ENCODE data around the gene ASCC2. TPM values are rescaled to one million over a fixed set of nuclear protein-coding genes. Genes with fewer than 3 reads are reported as not detected.
"Not testable (repeated sequence)": the region's sequence is repeated elsewhere in the genome, so short reads cannot be mapped to it uniquely, and the experiment has no call there.

The ASCC2 gene
- total RNA-seq, 1 donor from 2014 or later, result 23.0 TPM

DNA sequence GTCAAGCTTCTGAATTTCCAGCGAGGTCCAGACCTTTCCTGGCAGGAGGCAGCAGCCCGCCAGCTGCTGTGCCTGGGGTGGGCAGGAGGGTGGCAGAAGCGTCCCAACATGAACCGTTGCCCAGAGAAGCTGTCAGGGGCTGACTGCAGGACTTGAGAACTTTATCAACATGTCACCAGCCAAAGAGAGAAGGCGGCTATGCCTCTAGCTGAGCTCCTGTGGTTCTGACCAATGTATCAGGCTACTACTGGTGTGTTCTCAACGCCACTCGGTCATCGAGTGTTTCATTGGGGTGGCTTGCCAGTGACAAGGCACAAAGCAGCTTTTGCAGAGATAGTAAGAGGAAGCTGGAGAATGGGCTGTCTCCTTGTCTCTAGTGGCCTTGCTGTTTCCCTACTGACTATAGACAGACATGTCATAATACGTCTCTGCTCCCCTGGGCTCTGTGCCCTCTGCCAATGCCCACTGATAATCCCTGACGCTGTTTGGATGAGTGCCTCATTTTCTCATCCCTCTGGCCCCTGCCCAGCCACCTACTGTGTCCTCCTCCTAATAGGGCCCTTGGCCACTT, 17.6 kb upstream of the ASCC2 start:
- DNase-seq (ENCODE audit: low read depth in 2 of 2), result no peak

DNA sequence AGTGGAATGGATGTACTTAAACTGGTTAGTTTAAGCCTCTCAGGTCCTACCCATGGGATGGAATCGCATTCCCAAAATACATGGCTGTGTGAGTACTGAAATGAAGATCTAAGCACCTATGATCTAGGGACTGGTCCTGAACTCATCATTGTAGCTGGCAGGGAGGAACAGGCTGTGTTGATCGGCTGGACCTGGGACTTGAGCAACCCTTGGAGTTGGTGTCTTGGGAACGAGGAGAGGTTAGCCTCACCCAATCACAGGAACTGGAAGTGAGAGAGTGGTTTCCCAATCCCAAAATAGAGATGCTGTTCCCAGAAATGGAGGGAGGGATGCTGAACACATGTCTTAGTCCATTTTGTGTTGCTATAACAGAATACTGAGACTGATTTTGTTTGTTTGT, 16.4 kb upstream of the ASCC2 start:
- no peak for DNase-seq (ENCODE audit: low read depth in 2 of 2)

DNA sequence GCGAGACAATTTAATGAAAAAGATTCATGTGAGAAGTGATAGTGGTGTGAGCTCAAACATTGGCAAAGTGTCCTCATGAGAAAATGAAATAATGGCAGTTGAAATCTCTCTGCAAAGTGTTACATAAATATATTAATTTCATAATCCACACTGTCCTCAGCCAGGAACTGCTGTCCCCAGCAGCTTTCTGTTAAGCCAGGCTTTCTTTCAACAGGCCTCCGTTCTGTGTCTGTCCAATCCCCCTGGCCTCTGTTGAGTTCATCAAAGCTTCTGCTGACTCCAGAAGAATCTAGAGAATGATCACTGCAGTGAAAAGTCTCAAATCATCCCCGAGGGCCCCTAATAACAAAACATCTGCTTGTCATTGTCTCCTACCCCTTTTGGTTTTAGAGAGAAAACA, 10.0 kb upstream of the ASCC2 start:
- no peak for DNase-seq (ENCODE audit: low read depth in 2 of 2)

DNA sequence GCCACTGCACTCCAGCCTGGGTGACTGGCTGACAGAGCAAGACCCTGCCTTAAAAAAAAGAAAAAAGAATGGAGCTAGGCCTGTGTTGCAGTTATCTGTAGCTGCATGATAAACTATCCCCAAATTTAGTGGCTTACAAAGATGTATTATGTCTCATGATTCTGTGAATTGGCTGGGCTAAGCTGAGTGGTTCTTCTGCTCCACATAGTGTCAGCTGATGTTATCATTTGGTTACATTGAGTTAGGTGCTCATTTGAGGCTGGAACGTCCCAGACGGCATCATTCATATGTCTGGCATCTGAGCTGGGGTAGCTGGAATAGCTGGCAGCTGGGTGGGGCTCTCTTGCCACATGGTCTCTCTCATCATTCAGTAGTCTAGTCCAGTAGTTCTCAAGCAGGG, 8.2 kb upstream of the ASCC2 start:
- no peak for DNase-seq (ENCODE audit: low read depth in 2 of 2)

DNA sequence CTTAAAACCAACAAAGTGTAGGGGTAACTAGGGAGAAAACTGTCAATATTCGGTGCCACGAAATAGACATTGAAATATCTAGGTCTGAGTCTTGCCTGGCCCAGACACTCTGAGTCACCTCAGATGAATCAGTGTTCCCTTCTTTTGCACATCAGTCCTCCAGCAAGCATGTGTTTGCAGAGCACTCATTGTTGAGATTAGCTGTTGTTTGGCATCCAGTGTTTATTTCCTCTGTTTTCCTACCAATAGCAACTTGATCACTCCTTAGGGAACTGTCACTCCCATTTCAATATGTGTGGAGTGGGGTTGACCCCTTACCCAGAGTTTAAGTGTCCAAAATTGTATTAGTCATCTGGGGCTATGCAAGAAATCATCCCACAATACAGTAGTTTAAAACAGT, 4.7 kb upstream of the ASCC2 start:
- DNase-seq (ENCODE audit: low read depth in 2 of 2), result peak in 1 of 2 donors; percentile 94

DNA sequence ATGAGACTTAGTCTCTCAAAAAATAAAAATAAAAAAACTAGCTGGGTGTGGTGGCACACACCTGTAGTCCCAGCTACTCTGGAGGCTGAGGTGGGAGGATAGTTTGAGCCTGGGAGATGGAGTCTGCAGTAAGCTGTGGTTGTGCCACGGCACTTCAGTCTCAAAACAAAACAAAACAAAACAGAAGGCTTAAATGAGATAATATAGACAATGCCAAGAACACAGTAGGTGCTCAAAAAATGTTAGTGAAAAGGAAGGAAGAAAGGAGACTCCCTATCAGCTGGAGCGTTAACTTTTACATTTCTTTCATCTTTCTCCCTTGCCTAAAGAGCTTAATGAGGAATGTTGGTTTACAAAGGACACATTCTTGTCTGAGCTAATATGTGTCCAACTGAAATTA, 4.1 kb upstream of the ASCC2 start:
- DNase-seq (ENCODE audit: low read depth in 2 of 2), result no peak

DNA sequence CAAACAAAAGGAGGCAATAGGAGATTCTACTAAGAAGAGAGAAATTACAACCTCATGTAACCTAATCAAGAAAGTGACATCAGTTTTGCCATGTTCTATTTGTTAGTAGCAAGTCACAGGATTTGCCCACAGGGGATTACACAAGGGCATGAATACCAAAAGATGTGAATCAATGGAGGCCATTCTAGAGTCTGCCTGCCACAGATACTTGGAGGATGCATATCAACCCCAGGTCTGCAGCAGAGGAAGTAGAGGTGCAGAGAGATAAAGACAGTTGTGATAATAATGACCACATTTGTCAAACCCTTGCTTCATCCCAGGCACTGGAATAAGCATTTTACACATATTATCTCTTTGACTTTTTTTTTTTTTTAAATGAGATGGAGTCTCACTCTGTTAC, 2.4 kb upstream of the ASCC2 start:
- no peak for DNase-seq (ENCODE audit: low read depth in 2 of 2)

DNA sequence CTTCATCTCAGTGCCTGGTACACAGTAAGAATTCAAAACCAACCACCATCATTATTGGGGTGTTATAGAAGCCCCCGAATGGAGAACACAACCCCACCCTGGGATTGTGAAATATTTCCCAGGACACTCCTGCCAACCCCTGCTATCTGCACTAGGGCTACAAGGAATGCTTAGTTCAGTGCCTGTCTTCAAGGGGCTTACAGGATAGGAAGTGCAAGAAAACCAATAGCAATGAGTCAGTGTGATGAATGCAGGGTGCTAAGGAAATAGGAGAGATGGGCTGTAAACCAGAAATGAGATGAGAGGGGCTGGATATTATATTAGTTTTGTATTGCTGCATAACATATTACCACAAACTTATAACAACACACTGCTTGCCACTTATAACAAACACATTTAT, 965 bp upstream of the ASCC2 start:
- no peak for DNase-seq (ENCODE audit: low read depth in 2 of 2)

DNA sequence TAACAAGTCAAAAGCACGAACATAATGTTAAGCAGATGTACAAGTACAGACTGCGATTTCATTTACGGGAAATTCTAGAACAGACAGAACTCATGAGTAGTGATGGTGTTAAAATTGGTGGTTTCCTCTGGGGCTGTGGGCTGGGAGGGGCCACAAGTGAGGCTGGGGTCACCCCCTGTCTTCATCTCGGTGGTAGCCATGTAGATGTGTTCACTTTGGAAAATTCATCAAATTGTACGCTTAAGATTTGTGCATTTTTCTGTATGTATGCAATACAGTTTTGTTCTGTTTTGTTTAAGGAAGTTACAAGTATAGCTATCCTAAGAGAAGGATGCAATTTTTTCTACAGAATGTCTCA, 504 bp upstream of the ASCC2 start:
- DNase-seq (ENCODE audit: low read depth in 2 of 2), result no peak

DNA sequence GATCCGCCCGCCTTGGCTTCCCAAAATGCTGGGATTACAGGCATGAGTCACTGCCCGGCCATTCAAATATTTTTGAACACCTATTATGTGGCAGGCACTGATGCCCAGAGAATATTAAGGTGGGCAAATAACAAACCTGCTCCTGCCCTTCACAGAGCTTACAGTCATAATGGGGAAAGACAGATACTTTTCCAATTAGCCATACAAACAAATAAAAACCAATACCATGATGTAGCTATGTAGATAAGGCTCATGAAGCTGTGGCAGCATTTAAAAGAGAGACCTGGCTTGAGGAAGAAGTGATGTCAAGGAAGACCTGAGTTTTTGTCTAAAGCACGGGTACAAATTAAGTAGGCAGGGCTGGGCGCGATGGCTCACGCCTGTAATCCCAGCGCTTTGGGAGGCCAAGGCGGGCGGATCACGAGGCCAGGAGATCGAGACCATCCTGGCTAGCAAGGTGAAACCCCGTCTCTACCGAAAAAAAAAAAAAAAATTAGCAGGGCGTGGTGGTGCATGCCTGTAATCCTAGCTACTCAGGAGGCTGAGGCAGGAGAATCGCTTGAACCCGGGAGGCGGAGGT, 1.2 kb downstream of the ASCC2 start:
- not testable (repeated sequence) for DNase-seq (ENCODE audit: low read depth in 2 of 2)

DNA sequence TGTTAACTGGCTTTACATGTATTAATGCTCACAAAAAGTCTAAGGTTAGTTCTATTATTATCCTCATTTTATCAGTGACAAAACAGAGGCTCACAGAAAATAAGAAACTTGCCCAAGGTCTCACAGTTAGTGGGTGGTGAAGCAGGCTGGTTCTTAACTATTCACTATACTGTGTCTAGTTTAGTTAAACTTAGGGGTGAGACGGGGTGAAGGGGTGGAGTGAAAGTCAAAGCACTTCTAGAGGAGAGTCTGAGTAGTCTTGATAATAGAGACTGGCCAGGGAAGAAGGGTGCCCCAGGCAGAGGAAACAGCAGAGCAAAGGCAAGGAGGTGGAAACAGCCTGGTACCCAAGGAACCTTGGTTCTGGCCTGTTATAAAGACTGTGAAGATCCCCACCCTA, 4.0 kb downstream of the ASCC2 start:
- no peak for DNase-seq (ENCODE audit: low read depth in 2 of 2)

DNA sequence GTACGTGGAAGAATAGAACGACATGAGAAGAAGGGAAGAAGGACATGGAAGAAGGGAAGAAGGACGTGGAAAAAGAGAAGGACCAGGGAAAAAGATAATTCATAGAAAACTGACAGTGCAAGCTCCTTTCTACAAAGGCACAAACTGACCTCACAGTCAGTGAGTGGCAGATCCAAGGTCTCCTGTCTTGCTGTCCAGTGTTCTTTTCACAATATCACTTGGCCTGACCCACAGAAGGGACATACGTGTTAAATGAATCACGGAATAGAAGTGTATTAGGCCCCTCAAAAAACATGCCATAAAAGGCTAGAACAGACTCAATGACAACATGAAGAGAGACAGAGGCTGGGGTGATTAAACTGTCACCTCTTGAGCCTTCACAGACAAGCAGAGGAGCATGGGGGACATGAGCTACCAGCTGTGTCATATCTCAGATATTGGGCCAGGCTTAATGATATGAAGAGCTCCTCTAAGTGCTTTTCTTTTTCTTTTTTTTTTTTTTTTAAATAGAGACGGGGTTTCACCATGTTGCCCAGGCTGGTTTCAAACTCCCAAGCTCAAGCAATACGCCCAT, 4.6 kb downstream of the ASCC2 start:
- DNase-seq (ENCODE audit: low read depth in 2 of 2), result no peak

DNA sequence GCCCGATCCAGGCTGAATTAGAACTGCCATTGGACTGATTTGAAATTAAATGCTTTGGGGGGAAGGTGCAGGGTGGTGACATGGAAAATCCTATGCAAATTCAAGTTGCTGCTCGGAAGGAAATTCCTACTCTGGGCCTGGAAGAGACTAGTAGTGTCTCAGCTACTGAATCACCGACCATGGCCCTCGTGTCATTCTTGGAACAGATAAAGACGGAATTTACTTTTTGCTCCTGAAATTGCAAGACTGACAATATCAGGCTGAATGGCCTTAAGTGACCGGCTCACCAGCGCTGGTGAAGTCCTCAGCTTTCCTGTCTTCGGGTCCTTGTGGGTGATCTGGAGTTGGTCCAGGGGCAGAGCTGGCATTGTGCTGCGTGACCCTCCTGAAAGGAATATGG, 6.1 kb downstream of the ASCC2 start:
- no peak for DNase-seq (ENCODE audit: low read depth in 2 of 2)

DNA sequence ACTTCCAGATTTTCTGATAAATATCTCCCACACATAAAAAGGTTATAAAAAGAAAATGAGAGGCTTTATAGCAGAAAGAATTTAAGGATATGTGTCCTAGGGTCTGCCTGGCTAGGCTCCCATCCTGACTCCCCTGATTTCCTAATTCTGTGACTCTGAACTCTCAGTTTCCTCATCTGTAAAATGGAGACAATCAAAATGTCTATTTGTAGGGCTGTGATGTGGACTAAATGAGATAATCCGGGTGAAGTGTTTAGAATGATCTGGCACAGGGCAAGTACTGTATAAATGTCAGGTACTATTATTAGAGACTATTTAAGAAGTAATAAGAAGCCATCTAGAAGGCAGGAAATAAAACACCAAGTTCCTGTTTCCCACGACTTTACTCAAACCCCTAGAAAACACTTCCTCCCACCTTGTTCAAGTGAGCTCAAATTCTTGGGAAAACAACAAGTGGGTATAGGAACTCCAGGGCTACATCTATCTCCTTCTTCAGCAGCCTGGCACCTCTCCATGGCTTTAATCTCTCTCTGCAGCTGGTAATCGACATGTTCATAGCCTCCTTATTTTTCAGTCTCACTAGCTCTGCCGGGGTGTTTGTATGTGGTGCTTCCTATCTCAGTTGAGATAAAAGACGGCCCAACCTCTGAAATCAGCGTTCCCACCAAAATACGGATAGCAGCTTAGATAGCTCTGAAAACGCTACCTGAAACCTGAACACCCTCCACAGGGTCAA, 6.7 kb downstream of the ASCC2 start:
- DNase-seq (ENCODE audit: low read depth in 2 of 2), result no peak

DNA sequence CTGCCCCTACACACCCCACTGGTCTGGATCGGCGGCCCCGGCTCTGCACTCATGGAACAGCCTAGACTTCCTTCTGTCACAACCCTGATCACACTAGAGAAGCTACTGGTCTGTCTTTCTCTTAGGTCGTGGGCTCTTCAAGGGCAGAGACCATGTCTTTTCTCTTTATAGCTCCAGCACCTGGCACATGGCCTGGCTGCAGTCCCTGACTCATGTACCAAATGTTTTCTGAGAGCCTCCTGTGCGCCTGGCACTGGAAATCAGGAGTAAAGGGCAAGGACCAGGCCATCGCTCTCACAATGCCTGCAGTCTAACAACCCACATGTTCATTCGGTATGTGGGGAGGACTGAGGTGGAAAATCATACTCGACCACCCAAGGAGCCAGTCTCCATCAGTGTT, 7.5 kb downstream of the ASCC2 start:
- no peak for DNase-seq (ENCODE audit: low read depth in 2 of 2)

DNA sequence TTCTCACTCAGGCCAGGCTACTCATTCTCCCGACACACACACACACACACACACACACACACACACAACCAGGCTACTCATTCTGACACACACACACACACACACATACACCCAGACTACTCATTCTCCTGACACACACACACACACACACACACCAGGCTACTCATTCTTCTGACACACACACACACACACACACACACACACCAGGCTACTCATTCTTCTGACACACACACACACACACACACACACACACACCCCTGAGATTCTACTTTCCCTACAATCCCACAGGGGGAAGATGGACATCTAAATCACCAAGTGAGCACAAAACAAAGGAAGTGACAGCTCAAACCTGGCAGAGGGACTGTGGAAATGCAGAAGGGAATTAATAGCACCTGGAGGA, 10.3 kb downstream of the ASCC2 start:
- peak; percentile 71 to 88 for DNase-seq (ENCODE audit: low read depth in 2 of 2)

DNA sequence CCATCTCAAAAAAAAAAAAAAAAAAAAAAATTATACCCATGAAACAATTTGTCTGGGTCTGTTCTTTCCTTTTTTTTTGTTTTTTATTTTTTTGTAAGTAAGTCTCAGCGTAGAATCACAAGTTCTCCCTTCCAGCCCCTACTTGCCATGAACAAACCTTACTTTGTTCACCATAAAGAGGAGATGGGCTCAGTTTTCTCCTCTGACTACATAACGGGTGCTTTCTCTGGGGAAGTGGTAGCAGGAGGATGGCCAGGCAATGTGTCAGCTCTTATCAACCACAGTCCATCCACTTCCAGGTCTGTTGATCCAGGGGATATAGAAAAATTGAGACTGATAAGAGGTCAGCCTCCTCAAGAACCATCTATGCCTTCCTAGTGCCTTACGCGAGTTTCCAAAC, 11.0 kb downstream of the ASCC2 start:
- DNase-seq (ENCODE audit: low read depth in 2 of 2), result no peak

DNA sequence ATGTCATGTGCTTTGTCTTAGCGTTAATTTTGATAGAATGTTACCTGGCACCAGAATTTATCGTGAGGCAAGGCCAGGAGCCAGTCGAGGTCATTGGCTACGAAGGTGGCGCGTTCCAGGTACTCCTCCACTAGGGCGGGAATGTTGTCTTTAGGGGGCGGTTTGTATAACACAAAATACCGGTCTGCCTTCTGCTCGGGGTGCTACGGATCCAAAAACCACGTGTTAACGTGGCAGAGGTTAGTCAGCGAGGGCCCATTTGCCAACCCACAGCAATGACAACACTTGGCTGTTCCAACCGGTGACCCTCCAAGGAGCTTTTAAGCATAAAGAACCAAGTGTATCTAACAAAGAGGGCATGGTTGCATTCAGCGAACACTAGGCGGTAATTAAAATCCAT, 12.5 kb downstream of the ASCC2 start:
- no peak for DNase-seq (ENCODE audit: low read depth in 2 of 2)

DNA sequence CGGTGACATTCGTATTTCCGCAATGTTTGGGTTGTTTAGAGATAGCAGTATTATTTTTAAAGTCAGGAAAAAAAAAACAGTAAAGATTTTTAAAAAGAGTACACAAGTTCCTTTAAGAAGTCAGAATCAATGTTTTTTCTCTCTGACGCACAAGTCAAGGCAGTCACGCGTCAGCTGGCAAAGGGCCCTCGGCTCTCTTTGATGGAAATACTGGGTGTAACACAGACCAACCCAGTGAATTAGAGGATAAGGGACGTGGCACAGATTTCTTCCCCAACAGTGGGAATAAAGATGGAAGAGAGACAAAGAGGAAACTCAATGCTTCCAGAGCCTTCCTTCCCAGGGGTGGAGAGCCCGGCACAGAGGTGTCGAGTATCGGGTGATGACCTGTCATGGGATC, 13.4 kb downstream of the ASCC2 start:
- no peak for DNase-seq (ENCODE audit: low read depth in 2 of 2)

DNA sequence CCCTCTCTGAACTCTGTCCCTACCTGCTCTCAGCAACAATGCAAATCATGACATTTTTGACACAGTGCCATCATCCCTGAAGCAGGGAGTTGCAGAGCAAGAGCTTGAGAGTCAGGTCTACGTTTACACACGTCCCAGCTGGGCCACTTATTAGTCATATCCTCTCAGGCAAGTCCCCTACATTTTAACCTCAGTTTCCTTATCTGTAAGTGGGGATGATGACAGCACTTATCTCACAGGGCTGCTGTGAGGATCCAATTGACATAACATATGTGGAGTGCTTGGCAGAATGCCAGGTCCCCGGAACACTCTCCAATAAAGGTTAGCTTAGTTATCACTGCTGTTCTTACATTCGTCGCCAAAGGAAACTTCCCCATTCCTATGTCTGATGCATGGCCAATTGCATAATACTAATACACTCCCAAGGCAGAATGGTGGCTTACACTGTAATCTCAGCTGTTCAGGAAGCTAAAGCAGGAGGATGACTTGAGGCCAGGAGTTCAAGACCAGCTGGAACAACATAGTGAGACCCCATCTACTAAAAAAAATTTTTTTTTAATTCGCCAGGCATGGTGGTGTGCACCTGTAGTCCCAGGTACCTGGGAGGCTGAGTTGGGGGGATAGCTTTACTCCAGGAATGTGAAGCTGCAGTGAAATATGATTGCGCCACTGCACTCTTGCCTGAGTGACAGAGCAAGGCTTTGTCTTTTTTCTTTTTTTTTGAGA, 16.6 kb downstream of the ASCC2 start:
- peak; percentile 64 to 90 for DNase-seq (ENCODE audit: low read depth in 2 of 2)

DNA sequence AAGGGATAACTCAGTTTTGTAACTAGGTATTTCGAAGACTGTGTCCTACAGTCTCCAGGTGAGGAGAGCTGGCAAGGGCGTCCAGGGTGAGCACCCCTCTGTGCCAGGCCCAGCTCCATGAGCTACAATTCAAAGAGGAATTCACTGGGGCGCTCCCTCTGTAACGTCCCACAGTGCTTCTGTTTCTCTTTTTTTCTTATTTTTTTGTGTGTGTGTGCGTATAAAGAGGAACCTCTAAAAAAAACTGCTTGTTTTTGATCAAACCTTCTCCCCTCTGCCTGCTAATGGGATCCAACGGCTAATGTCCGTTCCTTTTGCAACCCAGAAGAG, 17.1 kb downstream of the ASCC2 start:
- no peak for DNase-seq (ENCODE audit: low read depth in 2 of 2)

DNA sequence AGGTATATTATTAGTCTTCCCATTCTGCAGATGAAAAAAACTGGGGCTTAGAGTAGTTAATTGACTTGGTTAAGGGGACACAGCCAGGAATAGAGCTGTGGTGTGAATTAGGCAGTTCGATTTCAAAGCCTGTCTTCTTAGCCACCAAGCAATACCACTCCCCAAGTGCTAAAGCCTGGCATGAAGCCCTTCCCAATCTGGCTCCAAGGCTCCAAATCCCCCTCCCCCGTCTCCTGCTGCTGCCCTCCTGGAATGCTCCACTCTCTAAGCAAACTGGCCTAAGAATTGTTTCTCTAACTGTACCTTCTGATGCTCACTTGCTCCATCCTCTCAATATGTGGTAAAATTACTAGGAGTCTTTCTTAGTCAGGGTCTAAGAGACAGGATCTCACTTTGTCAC, 18.6 kb downstream of the ASCC2 start:
- DNase-seq (ENCODE audit: low read depth in 2 of 2), result no peak

DNA sequence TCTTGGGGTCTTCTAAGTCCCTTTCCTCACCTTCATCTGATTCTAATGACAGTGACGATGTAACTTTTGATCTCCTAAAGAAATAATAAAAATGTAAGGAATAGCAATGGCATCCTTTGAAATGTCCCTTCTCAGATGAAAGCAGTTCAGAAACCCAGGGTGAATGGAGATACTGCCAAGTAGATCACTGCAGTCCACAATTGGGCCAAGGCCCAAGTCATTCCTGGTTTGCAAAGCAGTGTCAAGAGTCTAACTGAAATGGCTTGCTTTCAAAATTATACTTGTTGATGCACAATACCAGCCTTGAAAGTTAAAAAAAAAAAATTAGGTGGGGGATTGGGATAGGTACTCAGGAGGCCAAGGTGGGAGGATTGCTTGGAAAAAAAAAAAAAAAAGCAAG, 20.4 kb downstream of the ASCC2 start:
- DNase-seq (ENCODE audit: low read depth in 2 of 2), result no peak

Measured in lung microvascular endothelial cell (primary cell).